Effector CD8-positive, alpha-beta T cell (primary cell): ENCODE results near the gene IKBKG.
"Not testable (repeated sequence)": the region's sequence is repeated elsewhere in the genome, so short reads cannot be mapped to it uniquely, and the experiment has no call there.

Source experiments
- DNase-seq: peaks from one replicate; lab custom pipeline; 2025; lab: John Stamatoyannopoulos, UW

IKBKG gene

DNA sequence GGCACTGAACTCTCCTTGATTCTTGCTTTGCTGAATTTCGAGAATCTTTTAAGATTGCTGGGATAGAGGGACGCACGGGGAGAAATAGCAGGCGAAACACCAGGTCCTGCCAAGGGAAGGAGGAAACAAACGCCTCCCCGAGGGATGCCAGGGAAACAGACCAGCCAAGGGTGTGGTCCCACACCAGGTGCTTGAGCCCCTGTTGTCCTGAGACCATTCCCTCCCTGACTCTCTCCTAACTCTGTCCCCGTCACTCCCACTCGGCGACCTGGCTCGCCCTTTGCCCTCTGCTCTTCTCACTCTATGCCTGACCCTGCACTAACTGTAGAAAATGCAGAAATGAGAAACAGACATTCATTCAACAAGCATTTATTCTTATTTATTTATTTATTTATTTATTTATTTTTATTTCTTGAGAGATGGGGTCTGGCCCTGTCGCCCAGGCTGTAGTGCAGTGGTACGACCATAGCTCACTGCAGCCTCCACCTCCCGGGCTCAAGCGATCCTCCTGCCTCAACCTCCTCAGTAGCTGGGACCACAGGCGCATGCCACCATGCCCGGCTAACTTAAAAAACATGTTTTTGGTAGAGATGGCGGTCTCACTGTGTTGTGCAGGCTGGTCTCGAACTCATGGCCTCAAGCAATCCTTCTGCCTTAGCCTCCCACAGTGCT lies 55.5 kb downstream of the IKBKG start:
- DNase-seq, result no peak

DNA sequence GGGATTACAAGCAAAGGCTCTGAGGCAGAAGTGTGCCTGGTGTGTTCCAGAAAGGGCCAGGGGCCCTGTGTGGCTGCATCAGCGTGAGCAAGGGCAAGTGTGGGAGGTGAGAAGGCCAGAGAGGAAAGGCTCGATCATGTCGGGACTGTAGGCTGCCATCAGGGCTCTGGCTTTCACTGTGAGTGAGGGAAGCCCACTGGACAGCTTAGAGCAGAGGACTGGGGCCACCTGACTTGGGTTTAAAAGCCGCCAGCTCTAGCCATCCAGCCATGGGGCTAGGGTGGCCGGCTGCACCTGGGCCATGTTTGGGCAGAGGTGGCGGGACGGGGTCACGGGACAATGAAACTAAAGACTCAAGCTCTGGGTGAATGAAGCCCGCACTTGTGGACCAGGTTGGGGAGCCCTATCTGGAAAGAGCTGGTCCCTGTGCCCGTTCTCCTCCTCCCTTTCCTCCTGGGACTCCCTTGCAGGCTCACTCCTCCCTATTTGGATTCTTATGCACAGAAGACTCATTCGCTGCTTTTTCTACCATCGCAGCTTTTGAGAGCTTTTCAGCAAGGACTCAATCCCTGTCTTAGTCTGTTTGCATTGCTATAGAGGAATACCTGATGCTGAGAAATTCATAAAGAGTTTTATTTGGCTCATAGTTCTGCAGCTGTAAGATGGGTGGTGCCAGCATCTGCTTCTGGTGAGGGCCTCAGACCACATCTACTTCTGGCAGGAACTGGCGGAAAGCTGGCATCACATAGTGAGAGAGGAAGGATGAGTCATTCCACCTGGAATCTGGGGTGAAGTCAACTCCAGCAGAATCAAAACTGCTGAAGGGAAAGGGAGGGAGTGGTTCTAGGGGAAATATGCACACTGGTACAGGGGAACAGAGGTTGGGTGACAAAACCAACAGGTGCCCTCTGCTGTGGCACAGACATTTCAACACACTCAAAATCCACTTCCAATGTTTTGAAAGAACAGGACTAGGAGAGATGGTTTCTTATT lies 56.3 kb downstream of the IKBKG start:
- DNase-seq, result no peak

DNA sequence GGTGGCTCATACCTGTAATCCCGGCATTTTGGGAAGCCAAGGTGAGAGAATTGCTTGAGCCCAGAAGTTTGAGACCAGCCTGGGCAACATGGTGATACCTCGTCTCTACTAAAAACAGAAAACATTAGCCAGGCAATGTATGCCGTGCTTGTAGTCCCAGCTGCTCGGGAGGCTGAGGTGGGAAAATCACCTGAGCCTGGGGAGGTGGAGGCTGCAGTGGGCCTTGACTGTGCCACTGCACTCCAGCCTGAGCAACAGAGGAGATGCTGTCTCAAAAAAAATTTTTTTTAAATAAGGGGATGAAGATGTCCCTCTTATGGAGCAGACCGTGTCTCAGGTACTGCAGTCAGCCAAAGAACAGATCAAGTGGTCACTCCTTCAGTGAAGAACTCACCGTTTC lies 58.1 kb downstream of the IKBKG start:
- no peak for DNase-seq

DNA sequence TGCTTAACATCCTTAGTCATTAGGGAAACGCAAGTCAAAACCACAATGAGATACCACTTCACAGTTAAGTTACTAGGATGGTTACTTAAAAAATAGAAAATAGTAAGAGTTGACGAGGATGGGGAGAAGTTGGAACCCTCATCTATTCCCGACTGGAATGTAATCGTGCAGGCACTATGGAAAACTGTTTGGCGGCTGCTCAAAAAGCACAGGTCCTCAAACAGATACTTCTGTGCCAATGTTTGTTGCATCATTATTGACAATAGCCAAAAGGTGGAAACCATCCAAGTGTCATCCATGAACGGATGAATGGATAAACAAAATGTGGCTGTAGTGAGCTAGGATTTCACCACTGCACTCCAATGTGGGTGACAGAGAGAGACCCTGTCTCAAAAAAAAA lies 60.0 kb downstream of the IKBKG start:
- DNase-seq, result no peak

DNA sequence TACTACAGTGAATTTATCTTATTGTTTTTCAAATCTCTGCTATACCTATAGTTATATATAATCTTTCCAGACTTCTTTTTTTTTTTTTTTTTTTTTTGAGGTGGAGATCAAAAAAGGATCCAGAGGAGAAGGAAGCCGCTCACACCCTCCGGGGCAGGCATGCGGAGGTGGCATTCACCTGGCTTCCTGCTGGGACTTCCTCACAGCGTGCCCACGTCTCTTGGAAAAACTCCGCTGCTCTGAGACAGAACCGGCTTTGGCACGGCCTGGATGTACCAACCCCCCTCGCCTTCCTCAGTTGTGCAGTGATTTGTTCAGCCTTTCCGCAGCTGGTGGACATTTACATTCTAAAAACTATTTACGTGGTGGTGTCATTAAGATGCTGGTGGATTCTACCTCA lies 60.6 kb downstream of the IKBKG start:
- DNase-seq, result not testable (repeated sequence)

DNA sequence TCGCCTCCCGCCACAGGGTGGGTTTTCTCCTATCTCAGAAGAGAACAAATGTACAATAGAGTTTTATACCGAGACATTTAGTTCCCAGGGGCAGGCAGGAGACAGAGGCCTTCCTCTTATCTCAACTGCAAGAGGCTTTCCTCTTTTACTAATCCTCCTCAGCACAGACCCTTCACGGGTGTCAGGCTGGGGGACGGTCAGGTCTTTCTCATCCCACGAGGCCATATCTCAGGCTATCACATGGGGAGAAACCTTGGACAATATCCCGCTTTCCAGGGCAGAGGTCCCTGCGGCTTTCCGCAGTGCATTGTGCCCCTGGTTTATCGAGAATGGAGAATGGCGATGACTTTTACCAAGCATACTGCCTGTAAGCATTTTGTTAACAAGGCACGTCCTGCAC lies 61.4 kb downstream of the IKBKG start:
- not testable (repeated sequence) for DNase-seq

DNA sequence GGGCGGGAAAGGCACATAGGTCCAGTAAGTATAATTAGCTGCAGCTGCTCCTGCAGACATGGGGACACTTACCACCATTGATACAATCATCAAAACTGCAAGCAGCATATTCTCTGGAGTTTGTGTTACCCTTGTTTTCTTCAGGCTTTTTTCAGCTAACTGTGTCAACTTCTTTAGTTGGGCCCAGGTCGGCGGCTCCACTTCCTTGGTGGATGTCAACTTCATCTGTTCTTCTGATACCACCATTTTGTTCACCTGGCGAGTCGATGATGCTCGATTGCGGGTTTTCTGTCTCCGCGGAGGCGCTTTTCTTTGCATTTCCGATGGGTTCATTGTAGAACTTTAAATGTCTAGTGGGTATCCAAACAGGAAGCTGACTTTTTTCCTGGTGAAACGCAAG lies 63.7 kb downstream of the IKBKG start:
- DNase-seq, result not testable (repeated sequence)

DNA sequence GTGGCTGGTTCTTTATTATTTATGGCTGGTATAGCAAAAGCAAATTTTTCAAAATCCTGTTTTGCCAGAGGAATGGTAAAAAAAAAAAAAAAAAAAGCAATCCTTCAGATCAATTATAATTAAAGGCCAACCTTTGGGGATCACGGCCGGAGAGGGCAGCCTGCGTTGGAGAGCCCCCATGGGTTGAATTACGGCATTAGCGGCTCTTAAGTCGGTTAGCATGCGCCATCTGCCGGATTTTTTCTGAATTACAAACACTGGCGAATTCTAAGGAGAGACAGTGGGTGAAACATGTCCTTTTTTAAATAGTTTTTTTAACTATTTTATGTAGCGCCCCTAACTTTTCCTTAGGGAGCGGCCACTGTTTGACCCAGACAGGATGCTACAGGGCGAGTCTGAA lies 66.2 kb downstream of the IKBKG start:
- not testable (repeated sequence) for DNase-seq
